ENCODE measurements around the gene ZNF267. TPM values are rescaled to one million over a fixed set of nuclear protein-coding genes. Genes with fewer than 3 reads are reported as not detected.
"Not testable (repeated sequence)": the region's sequence is repeated elsewhere in the genome, so short reads cannot be mapped to it uniquely, and the experiment has no call there.

ZNF267 gene
- total RNA-seq, 2 donors from 2014 or later, result 11.7 to 13.9 TPM

DNA sequence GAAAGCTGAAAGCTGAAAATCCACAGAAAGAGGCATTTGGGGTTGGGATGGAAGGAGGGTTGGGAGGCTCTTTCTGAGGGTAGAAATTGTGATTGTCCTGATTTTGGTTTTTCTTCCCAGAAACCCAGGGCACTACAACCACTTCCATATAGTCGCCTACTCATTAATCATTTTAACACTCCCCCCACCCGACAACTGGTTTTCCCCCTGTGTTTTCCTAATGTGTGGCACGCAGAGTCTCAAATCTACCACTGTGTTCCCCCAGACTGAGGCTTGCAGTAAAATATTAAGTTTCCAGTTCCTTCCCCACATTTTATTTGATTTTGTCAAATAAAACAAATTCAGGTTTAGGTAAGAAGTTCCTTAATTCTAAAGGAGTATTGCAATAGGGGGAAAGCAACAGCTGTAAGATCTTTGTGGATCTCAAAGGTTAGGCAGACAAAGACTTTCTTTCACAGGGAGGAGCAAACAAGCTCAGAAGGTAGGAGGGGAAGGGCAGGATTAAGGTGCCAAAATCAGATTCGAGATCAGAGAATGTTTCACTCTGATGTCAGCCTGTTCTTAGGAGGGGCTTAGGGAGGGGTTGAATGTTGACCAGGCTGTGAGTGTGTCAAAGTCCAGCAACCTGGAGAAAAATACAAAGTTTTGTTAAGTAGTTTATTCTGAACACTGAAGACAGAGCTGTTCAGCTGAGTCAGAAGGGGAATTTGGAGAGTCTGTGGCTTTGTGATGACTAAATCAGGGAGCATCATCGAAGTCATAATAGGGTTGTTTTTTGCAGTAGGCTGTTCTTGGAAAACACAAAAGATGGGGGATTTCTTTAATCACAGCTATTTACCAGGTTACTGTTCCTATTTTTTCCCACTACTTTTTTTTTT lies 3.6 kb downstream of the ZNF267 start:
- DNase-seq (ENCODE audit: low spot score), result no peak
- intact Hi-C loops (cut with DNase I), result no loop called here

DNA sequence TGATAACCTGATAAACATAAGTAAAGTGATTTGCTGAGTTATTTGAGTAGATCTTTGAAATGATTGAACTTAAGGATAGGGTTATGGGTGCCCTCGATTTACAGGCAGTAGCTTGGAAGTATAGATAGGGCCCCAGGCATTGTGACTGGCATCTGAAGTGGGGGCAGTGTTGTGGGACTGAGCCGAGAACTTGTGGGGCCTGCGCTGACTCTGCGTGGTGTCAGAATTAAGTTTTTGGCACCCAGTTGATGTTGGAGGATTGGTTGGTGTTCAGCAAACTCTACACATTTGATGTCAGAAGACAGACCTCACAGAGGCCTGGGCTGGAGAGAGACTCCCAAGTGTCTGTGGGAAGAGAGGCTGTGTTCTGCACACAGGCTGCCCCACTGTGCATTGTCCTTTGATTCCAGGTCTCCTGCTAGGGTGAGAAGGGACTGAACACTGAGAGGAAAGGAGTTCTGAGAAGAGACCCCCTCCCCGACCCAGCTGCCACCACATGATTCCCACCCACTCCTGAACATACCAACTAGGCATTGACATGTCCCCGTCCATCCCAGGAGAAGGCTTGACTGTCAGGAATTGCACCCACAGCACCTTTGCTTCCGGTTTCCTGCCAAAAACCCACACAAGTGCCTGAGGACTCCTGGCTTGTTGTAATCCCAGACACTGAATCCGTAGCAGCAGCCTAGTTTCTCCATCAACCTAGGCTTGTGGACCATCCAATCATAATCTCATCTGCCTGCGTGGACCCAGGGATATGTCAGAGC lies 4.5 kb downstream of the ZNF267 start:
- intact Hi-C loops (cut with DNase I), result no loop called here
- no peak for DNase-seq (ENCODE audit: low spot score)

DNA sequence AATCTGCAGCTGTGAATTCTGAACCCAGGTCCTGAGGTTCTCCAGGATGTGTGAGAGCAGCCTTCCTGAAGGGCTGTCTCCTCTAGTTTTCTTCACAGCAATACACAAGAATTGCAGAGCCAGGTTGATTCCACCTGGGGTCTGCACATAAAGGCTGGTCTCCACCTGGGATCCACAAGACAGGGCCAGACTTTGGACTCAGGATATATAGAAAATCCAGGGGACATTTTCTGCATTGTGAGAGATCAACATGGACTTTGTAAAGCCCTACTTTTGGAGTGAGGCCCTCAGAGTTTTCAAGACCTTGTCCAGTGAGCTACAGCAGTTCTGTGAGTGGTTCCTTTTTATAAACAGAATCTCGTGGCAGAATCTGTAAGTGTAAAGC lies 6.3 kb downstream of the ZNF267 start:
- intact Hi-C loops (cut with DNase I), result no loop called here
- DNase-seq (ENCODE audit: low spot score), result no peak

DNA sequence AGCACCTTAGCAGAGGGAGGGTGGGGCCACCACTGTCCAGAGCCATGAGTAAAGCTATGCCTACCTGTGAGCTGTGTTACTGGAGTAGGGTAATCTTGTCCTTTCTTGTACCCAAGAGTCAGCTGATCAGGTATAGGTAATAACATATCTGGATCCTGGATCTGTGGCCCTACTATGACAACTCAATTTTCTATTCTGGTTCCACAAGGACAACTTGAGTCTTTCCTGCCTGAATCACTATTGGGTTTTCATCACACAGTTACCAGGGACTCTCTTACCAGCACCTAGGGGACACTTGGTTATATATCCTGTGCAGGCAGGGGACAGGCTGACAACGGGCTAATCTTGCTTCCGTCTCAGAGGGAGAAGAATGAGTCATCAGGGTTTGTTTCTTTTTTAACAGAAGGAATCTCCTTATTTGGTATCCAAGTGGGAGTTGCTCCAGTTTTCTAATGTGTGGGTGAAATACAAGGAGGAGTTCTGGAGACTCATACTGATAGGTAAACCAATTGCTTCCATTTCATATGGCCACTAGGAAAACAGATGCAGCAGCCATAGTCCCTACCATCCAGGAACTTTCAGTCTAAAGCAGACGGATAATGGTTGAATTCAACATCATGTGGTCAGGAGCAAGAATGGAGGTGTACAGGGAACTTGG lies 6.8 kb downstream of the ZNF267 start:
- intact Hi-C loops (cut with DNase I), result no loop called here
- no peak for DNase-seq (ENCODE audit: low spot score)

DNA sequence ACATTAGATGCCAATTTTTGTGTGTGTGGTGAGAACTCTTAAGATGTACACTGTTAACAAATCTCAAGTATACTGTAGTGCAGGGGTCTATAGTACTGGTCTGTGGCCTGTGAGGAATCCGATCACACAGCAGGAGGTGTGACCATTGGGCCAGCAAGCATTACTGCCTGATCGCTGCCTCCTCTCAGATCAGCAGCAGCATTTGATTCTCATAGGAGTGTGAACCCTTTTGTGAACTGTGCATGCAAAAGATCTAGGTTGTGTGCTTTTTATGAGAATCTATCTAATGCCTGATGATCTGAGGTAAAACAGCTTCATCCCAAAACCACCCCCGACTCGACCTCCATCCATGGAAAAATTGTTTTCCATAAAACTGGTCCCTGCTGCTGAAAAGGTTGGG lies 12.6 kb downstream of the ZNF267 start:
- intact Hi-C loops (cut with DNase I), result no loop called here
- no peak for DNase-seq (ENCODE audit: low spot score)

DNA sequence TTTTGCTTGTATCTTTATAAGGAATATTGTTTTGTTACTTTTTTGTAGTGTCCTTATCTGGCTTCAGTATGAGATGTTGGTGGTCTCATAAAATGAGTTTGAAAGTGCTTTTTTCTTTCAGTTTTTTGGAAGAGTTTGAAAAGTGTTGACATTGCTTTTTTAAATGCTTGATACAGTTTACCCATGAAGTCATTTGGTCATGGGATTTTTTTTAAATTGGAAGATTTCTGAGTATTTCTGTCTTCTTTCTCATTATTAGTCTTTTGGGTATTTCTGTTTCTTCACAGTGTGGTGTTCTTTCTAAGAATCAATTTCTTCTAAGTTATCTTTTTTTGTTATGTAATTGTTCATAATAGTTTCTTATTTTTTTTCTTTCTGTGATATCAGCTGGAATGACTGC lies 15.1 kb downstream of the ZNF267 start:
- DNase-seq (ENCODE audit: low spot score), result no peak
- intact Hi-C loops (cut with DNase I), result no loop called here

DNA sequence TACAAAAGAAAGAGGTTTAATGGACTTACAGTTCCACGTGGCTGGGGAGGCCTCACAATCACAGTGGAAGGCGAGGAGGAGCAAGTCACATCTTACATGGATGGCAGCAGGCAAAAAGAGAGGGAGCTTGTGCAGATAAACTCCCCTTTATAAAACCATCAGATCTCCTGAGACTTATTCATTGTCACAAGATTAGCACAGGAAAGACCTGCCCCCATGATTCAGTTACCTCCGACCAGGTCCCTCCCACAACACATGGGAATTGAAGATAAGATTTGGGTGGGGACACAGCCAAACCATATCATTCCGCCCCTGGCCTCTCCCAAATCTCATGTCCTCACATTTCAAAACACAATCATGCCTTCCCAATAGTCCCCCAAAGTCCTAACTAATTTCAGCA lies 18.5 kb downstream of the ZNF267 start:
- intact Hi-C loops (cut with DNase I), result not testable (repeated sequence)

DNA sequence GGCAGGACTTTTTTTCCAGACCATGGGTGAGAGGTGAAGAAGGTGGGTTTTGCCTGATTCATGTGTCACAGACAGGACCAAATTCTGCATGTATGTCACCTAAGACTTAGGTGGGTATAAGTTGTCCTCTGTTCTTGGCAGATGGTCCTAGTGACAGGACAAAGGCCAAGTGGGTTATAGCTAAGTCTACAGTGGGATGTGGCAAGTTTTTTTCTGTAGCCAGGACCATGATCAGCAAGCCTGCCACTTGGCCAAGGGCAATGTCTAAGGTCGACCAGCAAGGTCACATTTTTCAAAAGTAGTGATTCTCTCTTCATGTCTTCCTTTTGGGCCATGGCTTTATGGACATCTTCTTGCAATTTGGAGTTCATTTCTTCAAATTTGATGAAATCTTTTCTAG lies 20.2 kb downstream of the ZNF267 start:
- intact Hi-C loops (cut with DNase I), result no loop called here

More for the DNA sequence above, 18.5 kb downstream of the ZNF267 start:
- DNase-seq (ENCODE audit: low spot score), result not testable (repeated sequence)

DNA sequence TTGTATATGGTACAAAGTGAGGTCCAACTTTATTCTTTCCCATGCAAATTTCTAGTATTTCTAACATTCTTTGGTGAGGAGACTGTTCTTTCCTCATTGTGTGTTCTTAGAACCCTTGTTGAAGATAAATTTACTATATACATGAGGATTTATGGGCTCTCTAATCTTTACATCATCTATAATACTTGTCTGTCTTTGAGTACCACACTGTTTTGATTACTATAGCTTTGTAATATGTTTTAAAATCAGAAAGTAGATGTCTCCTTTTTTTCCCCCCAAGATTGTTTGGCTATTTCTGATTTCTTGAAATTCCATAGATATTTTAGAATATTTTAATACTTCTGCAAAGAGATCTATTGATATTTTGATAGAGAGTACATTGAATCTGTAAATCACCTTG lies 23.7 kb downstream of the ZNF267 start:
- DNase-seq (ENCODE audit: low spot score), result no peak
- intact Hi-C loops (cut with DNase I), result no loop called here

More for the DNA sequence above, 20.2 kb downstream of the ZNF267 start:
- DNase-seq (ENCODE audit: low spot score), result no peak

DNA sequence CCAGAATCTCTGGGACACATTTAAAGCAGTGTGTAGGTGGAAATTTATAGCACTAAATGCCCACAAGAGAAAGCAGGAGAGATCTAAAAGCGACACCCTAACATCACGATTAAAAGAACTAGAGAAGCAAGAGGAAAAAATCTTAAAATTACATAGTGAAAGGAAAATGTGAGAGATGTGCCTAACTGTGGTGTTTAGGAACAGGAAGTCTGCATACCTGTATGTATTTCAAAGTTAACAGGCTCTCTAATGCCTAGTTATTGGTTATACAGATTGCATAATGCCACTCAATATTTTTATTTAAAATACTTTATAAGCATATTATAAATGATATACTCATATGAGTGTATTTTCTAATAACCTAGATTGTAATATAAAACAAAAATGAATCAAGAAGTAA lies 25.9 kb downstream of the ZNF267 start:
- DNase-seq (ENCODE audit: low spot score), result no peak
- intact Hi-C loops (cut with DNase I), result no loop called here

DNA sequence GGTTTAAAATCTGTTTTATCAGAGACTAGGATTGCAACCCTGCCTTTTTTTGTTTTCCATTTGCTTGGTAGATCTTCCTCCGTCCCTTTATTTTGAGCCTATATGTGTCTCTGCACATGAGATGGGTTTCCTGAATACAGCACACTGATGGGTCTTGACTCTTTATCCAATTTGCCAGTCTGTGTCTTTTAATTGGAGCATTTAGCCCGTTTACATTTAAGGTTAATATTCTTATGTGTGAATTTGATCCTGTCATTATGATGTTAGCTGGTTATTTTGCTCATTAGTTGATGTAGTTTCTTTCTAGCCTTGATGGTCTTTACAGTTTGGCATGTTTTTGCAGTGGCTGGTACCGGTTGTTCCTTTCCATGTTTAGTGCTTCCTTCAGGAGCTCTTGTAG lies 31.0 kb downstream of the ZNF267 start:
- intact Hi-C loops (cut with DNase I); DNase-seq (ENCODE audit: low spot score): not testable (repeated sequence)

DNA sequence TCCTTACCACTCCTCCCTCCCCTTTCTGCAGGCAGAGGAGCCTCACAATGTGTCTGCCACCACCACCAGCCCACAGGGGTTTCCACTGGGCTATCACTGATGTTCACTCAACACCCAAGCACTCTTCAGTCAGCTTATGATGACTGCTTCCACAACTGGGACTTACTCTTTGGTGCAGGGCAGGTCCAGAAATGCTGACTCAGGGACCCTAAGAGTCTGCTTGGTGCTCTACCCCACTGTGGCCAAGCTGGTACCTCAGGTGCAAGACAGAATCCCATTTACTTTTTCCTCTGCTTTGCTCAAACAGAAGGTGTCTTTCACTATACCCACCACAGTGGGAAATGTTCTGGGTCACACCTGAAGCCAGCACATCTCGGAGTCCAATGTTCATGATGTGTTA lies 40.1 kb downstream of the ZNF267 start:
- intact Hi-C loops (cut with DNase I), result no loop called here
- DNase-seq (ENCODE audit: low spot score), result no peak

DNA sequence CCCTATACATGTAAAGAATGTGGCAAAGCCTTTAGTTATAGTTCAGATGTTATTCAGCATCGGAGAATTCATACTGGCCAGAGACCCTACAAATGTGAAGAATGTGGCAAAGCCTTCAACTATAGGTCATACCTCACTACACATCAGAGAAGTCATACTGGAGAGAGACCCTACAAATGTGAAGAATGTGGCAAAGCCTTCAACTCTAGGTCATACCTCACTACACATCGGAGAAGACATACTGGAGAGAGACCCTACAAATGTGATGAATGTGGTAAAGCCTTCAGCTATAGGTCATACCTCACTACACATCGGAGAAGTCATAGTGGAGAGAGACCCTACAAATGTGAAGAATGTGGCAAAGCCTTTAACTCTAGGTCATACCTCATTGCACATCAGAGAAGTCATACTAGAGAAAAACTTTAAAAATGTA lies 42.5 kb downstream of the ZNF267 start:
- intact Hi-C loops (cut with DNase I), result no loop called here
- no peak for DNase-seq (ENCODE audit: low spot score)

DNA sequence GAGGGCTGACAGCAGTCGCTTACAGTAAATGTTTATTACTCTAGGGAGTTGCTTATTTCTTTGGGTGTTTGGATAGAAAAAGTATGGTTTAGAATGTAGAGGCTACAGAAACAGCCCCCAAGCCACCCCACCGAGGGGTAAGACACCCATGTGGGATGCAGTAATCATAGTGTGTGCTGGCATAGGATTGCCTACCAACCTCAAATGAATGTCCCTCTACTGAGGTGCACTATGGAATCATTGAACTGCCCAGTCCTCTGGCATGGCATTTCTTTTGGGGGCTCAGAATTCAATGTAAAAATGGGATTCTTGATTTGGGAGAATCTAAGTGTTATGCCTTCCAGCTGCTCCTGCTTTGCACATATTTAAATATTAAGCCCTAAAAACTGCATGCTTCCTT lies 46.8 kb downstream of the ZNF267 start:
- no peak for DNase-seq (ENCODE audit: low spot score)
- intact Hi-C loops (cut with DNase I), result no loop called here

DNA sequence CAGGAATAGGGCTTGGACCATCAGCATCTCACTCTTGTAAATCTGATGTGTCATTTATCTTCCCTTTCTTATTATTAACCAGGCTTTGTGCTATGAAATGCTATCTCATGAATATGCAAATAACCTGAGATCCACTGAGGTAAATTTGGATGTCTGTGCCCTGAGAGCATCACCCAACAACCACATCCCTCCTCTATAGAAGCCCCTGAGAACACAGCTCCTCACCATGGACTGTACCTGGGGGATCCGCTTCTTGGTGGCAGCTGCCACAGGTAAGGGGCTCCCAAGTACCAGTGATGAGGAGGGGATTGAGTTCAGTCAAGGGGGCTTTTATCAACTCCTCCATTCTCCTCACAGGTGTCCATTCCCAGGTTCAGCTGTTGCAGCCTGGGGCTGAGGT lies 78.2 kb downstream of the ZNF267 start:
- DNase-seq (ENCODE audit: low spot score); intact Hi-C loops (cut with DNase I): not testable (repeated sequence)

DNA sequence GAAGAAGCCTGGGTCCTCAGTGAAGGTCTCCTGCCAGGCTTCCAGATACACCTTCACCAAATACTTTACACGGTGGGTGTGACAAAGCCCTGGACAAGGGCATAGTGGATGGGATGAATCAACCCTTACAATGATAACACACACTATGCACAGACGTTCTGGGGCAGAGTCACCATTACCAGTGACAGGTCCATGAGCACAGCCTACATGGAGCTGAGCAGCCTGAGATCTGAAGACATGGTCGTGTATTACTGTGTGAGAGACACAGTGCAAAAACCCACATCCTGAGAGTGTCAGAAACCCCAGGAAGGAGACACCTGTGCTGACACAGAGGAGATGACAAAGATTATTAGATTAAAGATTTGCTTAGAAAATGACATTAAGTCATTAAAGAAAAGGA lies 78.6 kb downstream of the ZNF267 start:
- DNase-seq (ENCODE audit: low spot score); intact Hi-C loops (cut with DNase I): not testable (repeated sequence)

DNA sequence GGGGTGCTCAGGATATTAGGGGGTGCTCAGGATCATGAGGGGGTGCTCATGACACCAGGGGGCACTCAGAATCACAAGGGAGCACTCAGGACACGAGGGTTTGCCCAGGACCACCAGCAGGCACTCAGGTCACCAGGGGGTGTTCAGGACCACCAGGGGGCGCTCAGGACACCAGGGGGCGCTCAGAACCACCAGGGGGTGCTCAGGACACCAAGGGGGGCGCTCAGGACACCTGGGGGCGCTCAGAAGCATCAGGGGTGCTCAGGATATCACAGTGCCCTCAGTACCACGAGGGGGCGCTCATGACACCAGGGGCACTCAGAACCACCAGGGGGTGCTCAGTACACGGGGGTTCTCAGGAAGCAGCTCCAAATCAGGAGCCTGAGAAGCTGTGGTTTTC lies 82.6 kb downstream of the ZNF267 start:
- intact Hi-C loops (cut with DNase I); DNase-seq (ENCODE audit: low spot score): not testable (repeated sequence)

DNA sequence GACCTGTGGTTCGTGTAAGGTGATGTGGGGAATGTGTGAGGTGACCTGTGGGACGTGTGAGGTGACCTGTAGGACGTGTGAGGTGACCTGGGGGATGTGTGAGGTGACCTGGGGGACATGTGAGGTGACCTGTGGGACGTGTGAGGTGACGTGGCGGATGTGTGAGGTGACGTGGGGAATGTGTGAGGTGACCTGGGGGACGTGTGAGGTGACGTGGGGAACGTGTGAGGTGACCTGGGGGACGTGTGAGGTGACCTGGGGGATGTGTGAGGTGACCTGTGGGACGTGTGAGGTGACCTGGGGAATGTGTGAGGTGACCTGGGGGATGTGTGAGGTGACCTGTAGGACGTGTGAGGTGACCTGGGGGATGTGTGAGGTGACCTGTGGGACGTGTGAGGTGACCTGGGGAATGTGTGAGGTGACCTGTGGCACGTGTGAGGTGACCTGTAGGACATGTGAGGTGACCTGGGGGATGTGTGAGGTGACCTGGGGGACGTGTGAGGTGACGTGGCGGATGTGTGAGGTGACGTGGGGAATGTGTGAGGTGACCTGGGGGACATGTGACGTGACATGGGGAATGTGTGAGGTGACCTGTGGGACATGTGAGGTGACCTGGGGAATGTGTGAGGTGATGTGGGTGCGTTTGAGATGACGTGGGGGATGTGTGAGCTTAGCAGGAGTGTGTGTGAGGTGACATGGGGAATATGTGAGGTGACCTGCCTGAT lies 86.7 kb downstream of the ZNF267 start:
- intact Hi-C loops (cut with DNase I); DNase-seq (ENCODE audit: low spot score): not testable (repeated sequence)

Data from posterior vena cava (tissue), 2 donors.